Measurements from ENCODE around the gene SPEM3.

The SPEM3 gene

GRCh38 chr17:7421186-7421585 is 7.5 kb upstream of the SPEM3 start:
- DNase-seq (ENCODE audit: low read depth in 2 of 2) = no peak

GRCh38 chr17:7423679-7424078 is 5.0 kb upstream of the SPEM3 start:
- no peak for DNase-seq (ENCODE audit: low read depth in 2 of 2)

GRCh38 chr17:7425316-7425715 is 3.3 kb upstream of the SPEM3 start, which contains the start of gene SPEM2:
Gene SPEM2, plus strand, starts transcription at chr17:7425616. Its CDS starts 73 bp downstream, at chr17:7425689.
- DNase-seq (ENCODE audit: low read depth in 2 of 2) = no peak

- no peak for DNase-seq (ENCODE audit: low read depth in 2 of 2)
These were observed 2.9 kb upstream of the SPEM3 start for GRCh38 chr17:7425756-7426155.

- DNase-seq (ENCODE audit: low read depth in 2 of 2) = no peak
These were observed 2.3 kb upstream of the SPEM3 start for GRCh38 chr17:7426203-7426863.

GRCh38 chr17:7426896-7427489 is 1.7 kb upstream of the SPEM3 start:
- DNase-seq (ENCODE audit: low read depth in 2 of 2) = no peak

GRCh38 chr17:7427549-7427948 is 1.1 kb upstream of the SPEM3 start:
- no peak for DNase-seq (ENCODE audit: low read depth in 2 of 2)

GRCh38 chr17:7429722-7430121 is 1.1 kb downstream of the SPEM3 start:
- DNase-seq (ENCODE audit: low read depth in 2 of 2) = no peak

GRCh38 chr17:7431231-7431630 is 2.6 kb downstream of the SPEM3 start:
- DNase-seq (ENCODE audit: low read depth in 2 of 2) = no peak

- no peak for DNase-seq (ENCODE audit: low read depth in 2 of 2)
These were observed 3.6 kb downstream of the SPEM3 start for GRCh38 chr17:7432296-7432695.

- peak in 1 of 2 donors; percentile 42 for DNase-seq (ENCODE audit: low read depth in 2 of 2)
These were observed 7.3 kb downstream of the SPEM3 start for GRCh38 chr17:7435676-7436555.

- peak; percentile 77 to 83 for DNase-seq (ENCODE audit: low read depth in 2 of 2)
These were observed 8.1 kb downstream of the SPEM3 start for GRCh38 chr17:7436556-7437368.

- no peak for DNase-seq (ENCODE audit: low read depth in 2 of 2)
These were observed 8.8 kb downstream of the SPEM3 start for GRCh38 chr17:7437369-7437863.

GRCh38 chr17:7437950-7438614 is 9.4 kb downstream of the SPEM3 start:
- DNase-seq (ENCODE audit: low read depth in 2 of 2) = no peak

GRCh38 chr17:7438656-7439460 is 10.2 kb downstream of the SPEM3 start:
- DNase-seq (ENCODE audit: low read depth in 2 of 2) = no peak

- DNase-seq (ENCODE audit: low read depth in 2 of 2) = no peak
These were observed 10.9 kb downstream of the SPEM3 start, which contains the start of gene FGF11 for GRCh38 chr17:7439462-7440112. Gene FGF11, plus strand, starts transcription at chr17:7439512. Its CDS starts 109 bp downstream, at chr17:7439621.

- no peak for DNase-seq (ENCODE audit: low read depth in 2 of 2)
These were observed 11.6 kb downstream of the SPEM3 start for GRCh38 chr17:7440113-7440833.

GRCh38 chr17:7440834-7441195 is 12.2 kb downstream of the SPEM3 start:
- no peak for DNase-seq (ENCODE audit: low read depth in 2 of 2)

- DNase-seq (ENCODE audit: low read depth in 2 of 2) = no peak
These were observed 12.6 kb downstream of the SPEM3 start for GRCh38 chr17:7441266-7441665.
